Measurements from ENCODE around the gene SVIL.
A peak's percentile ranks its signal among the peaks of the same experiment; 100 is the strongest.
"Not testable (repeated sequence)": the region's sequence is repeated elsewhere in the genome, so short reads cannot be mapped to it uniquely, and the experiment has no call there.

The SVIL gene

GRCh38 chr10:29541422-29542210 is 93.2 kb downstream of the SVIL start:
- DNase-seq (ENCODE audit: low spot score in 2 of 2) (no peak), ATAC-seq (no peak)
- H3K4me1 Mint-ChIP-seq, result peaks cover 6% of the 10 kb centered on the region
- no peak overlapping the region for H3K4me3 Mint-ChIP-seq
- H3K9me3 Mint-ChIP-seq, result no peaks in the 10 kb centered on the region
- no peak overlapping the region for H3K27ac Mint-ChIP-seq
- peaks cover 14% of the 10 kb centered on the region for H3K36me3 Mint-ChIP-seq

DNA sequence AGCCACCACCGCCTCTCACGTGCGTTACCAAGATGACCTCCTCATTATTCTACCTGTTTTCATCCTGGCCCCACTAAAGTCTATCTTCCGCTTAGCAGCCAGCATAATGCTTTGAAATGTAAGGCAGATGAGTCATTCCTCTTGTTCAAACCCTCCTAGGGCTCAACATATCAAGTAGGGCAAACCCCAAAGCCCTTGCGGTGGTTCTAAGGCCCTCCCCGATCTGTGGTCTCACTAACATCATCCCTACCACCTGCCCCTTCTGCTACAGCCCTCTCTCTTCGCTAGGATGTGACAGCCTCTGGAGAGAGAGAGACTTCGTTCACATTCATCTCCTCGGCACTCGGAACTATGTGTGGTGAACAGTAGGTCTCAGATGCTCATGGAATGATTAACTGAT is 94.8 kb downstream of the SVIL start:
- Mint-ChIP-seq H3K4me3 (no peak overlapping the region), H3K4me1 (peaks cover 13% of the 10 kb centered on the region), H3K27ac (no peak overlapping the region), H3K36me3 (peaks cover 14% of the 10 kb centered on the region), H3K9me3 (no peaks in the 10 kb centered on the region)
- ATAC-seq (no peak), DNase-seq (ENCODE audit: low spot score in 2 of 2) (no peak)

- no peak for DNase-seq (ENCODE audit: low spot score in 2 of 2)
- no peak overlapping the region for H3K4me3 Mint-ChIP-seq
- H3K4me1 Mint-ChIP-seq, result peaks cover 13% of the 10 kb centered on the region
- peaks cover 10% of the 10 kb centered on the region for H3K36me3 Mint-ChIP-seq
- no peak for ATAC-seq
- H3K9me3 Mint-ChIP-seq, result no peaks in the 10 kb centered on the region
- no peak overlapping the region for H3K27ac Mint-ChIP-seq
Measured at GRCh38 chr10:29539412-29539811, 95.4 kb downstream of the SVIL start.

DNA sequence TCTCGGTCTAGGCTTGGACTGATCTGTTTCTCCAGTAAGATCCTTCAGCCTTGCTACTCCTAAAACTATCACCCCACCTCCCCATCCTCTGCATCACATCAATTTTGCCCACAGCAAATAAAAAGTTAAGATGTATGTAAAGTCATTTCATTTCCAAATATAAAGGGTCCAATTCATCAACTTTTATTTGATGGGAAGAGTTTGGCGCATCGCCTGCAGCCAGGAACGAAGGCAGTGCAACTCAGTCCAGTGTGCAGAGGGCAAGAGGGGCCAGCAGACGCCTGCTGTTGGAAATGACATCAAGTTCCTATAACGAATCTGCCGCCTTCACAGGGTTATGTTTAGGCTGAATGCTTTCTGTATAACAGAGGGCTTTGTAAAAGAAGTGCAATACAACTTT is 97.0 kb downstream of the SVIL start:
- no peak for DNase-seq (ENCODE audit: low spot score in 2 of 2)
- peaks cover 8% of the 10 kb centered on the region for H3K36me3 Mint-ChIP-seq
- no peaks in the 10 kb centered on the region for H3K9me3 Mint-ChIP-seq

GRCh38 chr10:29536691-29537090 is 98.1 kb downstream of the SVIL start:
- not testable (repeated sequence) for H3K4me3 Mint-ChIP-seq, H3K36me3 Mint-ChIP-seq

More for the DNA sequence above, 97.0 kb downstream of the SVIL start:
- no peak overlapping the region for H3K27ac Mint-ChIP-seq
- no peak overlapping the region for H3K4me3 Mint-ChIP-seq
- H3K4me1 Mint-ChIP-seq, result peaks cover 7% of the 10 kb centered on the region
- no peak for ATAC-seq

GRCh38 chr10:29535778-29536453 is 98.9 kb downstream of the SVIL start:
- Mint-ChIP-seq H3K9me3 (no peaks in the 10 kb centered on the region), H3K4me1 (peaks cover 10% of the 10 kb centered on the region), H3K36me3 (peaks cover 8% of the 10 kb centered on the region), H3K4me3 (no peak overlapping the region), H3K27ac (no peak overlapping the region)
- no peak for ATAC-seq
- DNase-seq (ENCODE audit: low spot score in 2 of 2), result no peak

More at GRCh38 chr10:29536691-29537090, 98.1 kb downstream of the SVIL start:
- not testable (repeated sequence) for ATAC-seq; DNase-seq (ENCODE audit: low spot score in 2 of 2); H3K9me3 Mint-ChIP-seq; H3K27ac Mint-ChIP-seq; H3K4me1 Mint-ChIP-seq

- Mint-ChIP-seq H3K4me1 (peaks cover 12% of the 10 kb centered on the region), H3K4me3 (no peak overlapping the region), H3K27ac (no peak overlapping the region), H3K36me3 (peaks cover 8% of the 10 kb centered on the region), H3K9me3 (no peaks in the 10 kb centered on the region)
- DNase-seq (ENCODE audit: low spot score in 2 of 2) (no peak), ATAC-seq (no peak)
Measured at GRCh38 chr10:29535012-29535777, 99.6 kb downstream of the SVIL start.

DNA sequence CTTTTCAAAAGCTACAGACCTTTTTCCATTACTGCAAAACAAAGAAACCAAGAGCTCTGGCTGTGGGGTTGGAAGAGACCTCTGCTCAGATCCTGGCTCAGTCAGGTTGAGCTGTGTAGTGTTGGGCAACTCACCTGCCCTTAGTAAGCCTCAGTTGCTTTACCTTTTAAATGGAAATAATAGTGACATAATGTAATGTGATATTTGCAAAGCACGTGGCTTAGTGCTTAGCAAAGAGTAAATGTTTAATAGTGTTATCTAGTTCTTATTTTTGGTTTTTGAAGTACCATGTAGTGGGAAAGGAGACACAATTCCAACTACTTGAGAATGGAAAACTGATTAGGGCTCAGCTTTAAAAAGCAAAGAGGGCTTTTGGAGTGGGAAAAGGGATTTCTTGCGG is 100.2 kb downstream of the SVIL start:
- Mint-ChIP-seq H3K4me3 (no peak overlapping the region), H3K9me3 (no peaks in the 10 kb centered on the region), H3K36me3 (peaks cover 2% of the 10 kb centered on the region), H3K4me1 (peaks cover 12% of the 10 kb centered on the region), H3K27ac (peak overlapping the region; percentile 12)
- ATAC-seq (no peak), DNase-seq (ENCODE audit: low spot score in 2 of 2) (no peak)

GRCh38 chr10:29533696-29534285 is 101.0 kb downstream of the SVIL start:
- no peaks in the 10 kb centered on the region for H3K9me3 Mint-ChIP-seq
- H3K4me1 Mint-ChIP-seq, result peaks cover 12% of the 10 kb centered on the region
- H3K4me3 Mint-ChIP-seq, result no peak overlapping the region
- ATAC-seq (no peak), DNase-seq (ENCODE audit: low spot score in 2 of 2) (no peak)
- H3K36me3 Mint-ChIP-seq, result peaks cover 5% of the 10 kb centered on the region
- peak overlapping the region; percentile 12 for H3K27ac Mint-ChIP-seq

DNA sequence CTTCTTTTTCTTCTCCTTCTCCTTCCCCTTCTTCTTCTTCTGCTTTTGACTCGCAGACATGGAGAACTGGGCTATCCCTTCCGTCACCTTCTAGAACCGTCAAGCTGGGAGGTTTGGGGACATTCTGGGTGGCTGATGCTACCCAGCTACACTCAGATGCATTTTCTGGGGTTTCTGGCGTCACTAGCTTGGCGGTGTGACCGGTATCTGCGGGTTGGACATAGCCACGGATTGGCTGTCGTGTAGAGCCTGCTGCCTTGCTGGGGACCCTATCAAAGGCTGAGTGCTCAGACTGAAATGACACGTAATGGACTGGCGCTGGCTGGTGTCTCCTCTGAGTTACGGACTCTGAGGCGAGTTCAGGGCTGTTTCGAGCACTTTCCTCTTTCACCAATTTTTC is 101.7 kb downstream of the SVIL start:
- Mint-ChIP-seq H3K36me3 (peaks cover 12% of the 10 kb centered on the region), H3K9me3 (no peaks in the 10 kb centered on the region), H3K4me3 (no peak overlapping the region), H3K27ac (no peak overlapping the region), H3K4me1 (peaks cover 12% of the 10 kb centered on the region)
- ATAC-seq (no peak), DNase-seq (ENCODE audit: low spot score in 2 of 2) (no peak)

DNA sequence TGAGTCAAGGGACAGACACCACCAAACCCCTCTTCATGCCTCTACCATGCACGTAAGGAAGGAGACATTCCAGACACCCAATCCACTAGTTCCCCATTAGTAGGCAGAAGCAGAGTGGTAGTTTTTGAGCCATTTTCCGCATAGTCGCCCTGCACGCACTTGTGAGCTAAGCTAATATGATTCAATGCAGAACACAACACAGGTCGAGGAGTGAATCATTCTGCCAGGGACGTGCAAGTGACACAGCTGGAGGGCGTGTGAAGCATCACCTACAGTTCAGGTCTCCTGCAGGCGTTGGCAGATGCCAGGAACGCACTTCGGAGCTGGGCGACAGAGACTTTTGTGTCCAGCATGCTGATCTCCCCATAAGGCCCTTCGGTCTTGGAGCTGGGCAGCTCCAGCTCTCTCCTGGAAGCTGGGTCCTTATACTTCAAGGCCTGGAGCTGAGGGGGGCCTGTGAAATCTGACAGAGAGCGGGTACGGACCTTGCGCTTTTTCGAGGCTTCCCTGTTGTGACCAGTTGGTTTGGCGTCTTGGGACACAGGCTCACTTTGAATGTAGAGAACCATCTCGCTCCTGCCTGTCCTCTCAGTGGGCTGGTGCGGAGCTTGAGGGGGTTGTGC is 102.4 kb downstream of the SVIL start:
- Mint-ChIP-seq H3K36me3 (peaks cover 19% of the 10 kb centered on the region), H3K9me3 (no peaks in the 10 kb centered on the region), H3K4me1 (peaks cover 12% of the 10 kb centered on the region), H3K27ac (no peak overlapping the region), H3K4me3 (no peak overlapping the region)
- DNase-seq (ENCODE audit: low spot score in 2 of 2) (no peak), ATAC-seq (no peak)

GRCh38 chr10:29530112-29530976 is 104.4 kb downstream of the SVIL start:
- Mint-ChIP-seq H3K4me3 (no peak overlapping the region), H3K36me3 (peaks cover 19% of the 10 kb centered on the region), H3K27ac (no peak overlapping the region), H3K9me3 (no peaks in the 10 kb centered on the region), H3K4me1 (peaks cover 6% of the 10 kb centered on the region)
- DNase-seq (ENCODE audit: low spot score in 2 of 2), result no peak
- no peak for ATAC-seq

GRCh38 chr10:29529146-29529545 is 105.6 kb downstream of the SVIL start:
- no peak for DNase-seq (ENCODE audit: low spot score in 2 of 2)
- Mint-ChIP-seq H3K4me3 (no peak overlapping the region), H3K27ac (no peak overlapping the region), H3K4me1 (peaks cover 5% of the 10 kb centered on the region), H3K9me3 (no peaks in the 10 kb centered on the region), H3K36me3 (peaks cover 24% of the 10 kb centered on the region)
- ATAC-seq, result no peak

GRCh38 chr10:29525762-29526161 is 109.0 kb downstream of the SVIL start:
- H3K4me1 Mint-ChIP-seq, result peaks cover 5% of the 10 kb centered on the region
- ATAC-seq (no peak), DNase-seq (ENCODE audit: low spot score in 2 of 2) (no peak)
- no peak overlapping the region for H3K4me3 Mint-ChIP-seq
- no peak overlapping the region for H3K27ac Mint-ChIP-seq
- no peaks in the 10 kb centered on the region for H3K9me3 Mint-ChIP-seq
- peaks cover 55% of the 10 kb centered on the region for H3K36me3 Mint-ChIP-seq

All from stimulated activated effector memory CD8-positive, alpha-beta T cell treated with anti-CD3 and anti-CD28 coated beads, Interleukin-12 subunit alpha, Interleukin-12 subunit beta, amount 100 ng/mL, for 72 hours (primary cell).